22Rv1 (cell line): ENCODE data around the gene BCL11B.

ENCODE experiments used
- ZFX ChIP-seq: fragments of 450-650 bp; IDR thresholded peaks from 2 replicates; pipeline ENCODE4 v1.6.1; 2017; ENCODE audit warnings: antibody characterized with exemption, borderline replicate concordance
- TF ChIP-seq, protein P1 (sequence below): fragments of 450-650 bp; IDR thresholded peaks from 2 replicates; pipeline ENCODE4 v1.5.1; 2017; ENCODE audit warnings: mild to moderate bottlenecking

DNA sequence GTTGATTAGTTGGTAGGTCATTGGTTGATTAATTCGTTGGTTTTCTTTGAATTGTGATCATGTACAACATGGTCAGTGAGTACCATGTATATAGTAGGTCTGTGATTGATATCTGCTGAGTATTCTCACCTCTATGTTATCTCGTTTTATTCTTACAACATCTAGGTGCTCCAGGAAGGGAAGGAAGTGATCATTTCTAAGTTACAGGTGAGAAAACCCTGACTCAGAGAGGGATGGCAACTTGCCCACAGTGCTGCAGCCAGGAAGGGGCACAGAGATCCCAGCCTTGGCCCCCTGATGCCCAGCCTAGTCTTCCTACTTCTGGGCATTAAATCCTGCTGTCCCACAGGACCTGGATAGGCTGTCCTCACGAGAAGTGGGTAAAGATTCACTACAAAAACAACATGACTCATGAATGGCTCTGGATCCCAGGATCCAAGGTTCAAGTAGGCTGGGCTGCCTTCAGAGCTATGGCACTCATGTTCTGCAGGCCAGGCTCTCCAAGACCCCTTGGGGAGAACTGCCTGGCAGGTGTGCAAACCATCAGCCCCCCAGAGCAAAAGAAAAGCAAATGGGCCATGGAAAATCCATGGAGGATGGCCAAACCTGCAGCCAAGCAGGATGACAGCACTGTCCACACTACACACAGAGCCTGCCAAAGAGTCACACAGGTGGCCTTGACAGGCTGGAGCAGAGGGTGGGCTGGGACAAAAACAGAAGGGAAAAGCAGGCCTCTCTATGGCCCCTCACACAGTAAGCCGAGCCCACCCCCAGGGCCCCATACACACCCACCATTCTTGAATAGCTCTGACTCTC, 146.2 kb downstream of the BCL11B start:
- TF ChIP-seq, protein P1, sequence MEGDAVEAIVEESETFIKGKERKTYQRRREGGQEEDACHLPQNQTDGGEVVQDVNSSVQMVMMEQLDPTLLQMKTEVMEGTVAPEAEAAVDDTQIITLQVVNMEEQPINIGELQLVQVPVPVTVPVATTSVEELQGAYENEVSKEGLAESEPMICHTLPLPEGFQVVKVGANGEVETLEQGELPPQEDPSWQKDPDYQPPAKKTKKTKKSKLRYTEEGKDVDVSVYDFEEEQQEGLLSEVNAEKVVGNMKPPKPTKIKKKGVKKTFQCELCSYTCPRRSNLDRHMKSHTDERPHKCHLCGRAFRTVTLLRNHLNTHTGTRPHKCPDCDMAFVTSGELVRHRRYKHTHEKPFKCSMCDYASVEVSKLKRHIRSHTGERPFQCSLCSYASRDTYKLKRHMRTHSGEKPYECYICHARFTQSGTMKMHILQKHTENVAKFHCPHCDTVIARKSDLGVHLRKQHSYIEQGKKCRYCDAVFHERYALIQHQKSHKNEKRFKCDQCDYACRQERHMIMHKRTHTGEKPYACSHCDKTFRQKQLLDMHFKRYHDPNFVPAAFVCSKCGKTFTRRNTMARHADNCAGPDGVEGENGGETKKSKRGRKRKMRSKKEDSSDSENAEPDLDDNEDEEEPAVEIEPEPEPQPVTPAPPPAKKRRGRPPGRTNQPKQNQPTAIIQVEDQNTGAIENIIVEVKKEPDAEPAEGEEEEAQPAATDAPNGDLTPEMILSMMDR = no peak
- TF ChIP-seq ZFX = no peak
